HCT116 (cell line): ENCODE data around the gene TTC23. TPM values are rescaled to one million over a fixed set of nuclear protein-coding genes. Genes with fewer than 3 reads are reported as not detected.

ENCODE experiments used
- ATAC-seq: fragments of 200-7000 bp; cut with Tn5 transposase; 2 replicates; pipeline ENCODE4 v1.9.1; 2020; ENCODE audit warnings: mild to moderate bottlenecking, moderate library complexity
- BruUV-seq: library from RNA; stranded (reverse); fragments of 400-500 nt; replicated peaks from 2 replicates; lab custom pipeline; 2021; lab: Mats Ljungman, UMichigan
- CTCF ChIA-PET: fragments of 300-600 bp; sonication (Branson Sonifier 250); formaldehyde crosslinking; loops from one replicate; lab custom pipeline; 2021; ENCODE audit warnings: antibody characterized with exemption; lab: Charles Lee
- POLR2A ChIA-PET: fragments of 300-600, 350-600 bp; sonication (Branson Sonifier 250); formaldehyde crosslinking; loops from one replicate; lab custom pipeline; 2021; ENCODE audit warnings: antibody characterized with exemption; lab: Charles Lee
- RAD21 ChIA-PET, 2 experiments: fragments of 300-600 bp; sonication (Branson Sonifier 250); formaldehyde crosslinking; loops; one replicate each; lab custom pipeline; 2023; ENCODE audit warnings: low total read pairs in 2 of 2; ENCODE audit not compliant: uncharacterized antibody in 2 of 2, unreplicated experiment in 2 of 2, low non-redundant PET in 1 of 2; lab: Charles Lee
- DNase-seq: peaks from one replicate; pipeline ENCODE4 v3.0.0-alpha.2; 2010; ENCODE audit warnings: low read depth, low spot score
- H2AFZ ChIP-seq: fragments of 200-600 bp; shearing (Covaris generic), sonication (generic); 2 replicates; pipeline ENCODE4 v1.6.1; 2017; ENCODE audit warnings: low read depth, mixed run types, mixed read lengths, antibody characterized with exemption, low read length; ENCODE audit not compliant: poor library complexity, severe bottlenecking
- H3K27ac ChIP-seq: 2 replicates; pipeline ENCODE4 v1.5.1; 2012; ENCODE audit warnings: low read depth, low read length
- H3K27me3 ChIP-seq: fragments of 200-600 bp; sonication (generic); 2 replicates; pipeline ENCODE4 v1.6.1; 2016; ENCODE audit warnings: mixed run types, low read length, mixed read lengths; ENCODE audit not compliant: insufficient read depth
- H3K36me3 ChIP-seq, 2 experiments: fragments of 200-500 bp in 1 of 2; fragments of 200-600 bp in 1 of 2; sonication (Bioruptor generic) in 1 of 2; sonication (generic) in 1 of 2; 2 replicates each; pipeline versions ENCODE4 v1.5.1 to v1.6.1; 2014 to 2016; ENCODE audit warnings: low read length in 2 of 2, inconsistent platforms in 1 of 2, mixed read lengths in 1 of 2, mixed run types in 1 of 2; ENCODE audit not compliant: insufficient read depth in 2 of 2, control insufficient read depth in 1 of 2
- H3K4me1 ChIP-seq, 2 experiments: fragments of 200-600 bp in 1 of 2; sonication (generic) in 1 of 2; 2 replicates each; pipeline versions ENCODE4 v1.5.1 to v1.6.1; 2012 to 2017; ENCODE audit warnings: low read length in 2 of 2, inconsistent platforms in 1 of 2, mild to moderate bottlenecking in 1 of 2, mixed read lengths in 1 of 2, mixed run types in 1 of 2, moderate library complexity in 1 of 2; ENCODE audit not compliant: insufficient read depth in 2 of 2, control insufficient read depth in 1 of 2
- H3K4me2 ChIP-seq: fragments of 200-600 bp; sonication (generic); 2 replicates; pipeline ENCODE4 v1.6.1; 2017; ENCODE audit warnings: mixed run types, low read length, mixed read lengths
- H3K4me3 ChIP-seq, 2 experiments: fragments of 200-600 bp in 1 of 2; sonication (generic) in 1 of 2; replicated peaks in 1 of 2; 2 replicates each; pipeline ENCODE4 v1.5.1; 2011 to 2016; ENCODE audit warnings: low read length in 2 of 2, control low read depth in 1 of 2, low read depth in 1 of 2, mild to moderate bottlenecking in 1 of 2, mixed read lengths in 1 of 2, mixed run types in 1 of 2
- H3K79me2 ChIP-seq: fragments of 200-600 bp; sonication (generic); 2 replicates; pipeline ENCODE4 v1.6.1; 2017; ENCODE audit warnings: mild to moderate bottlenecking, mixed run types, low read length, moderate library complexity, mixed read lengths; ENCODE audit not compliant: insufficient read depth
- H3K9ac ChIP-seq: fragments of 200-600 bp; sonication (generic); 2 replicates; pipeline ENCODE4 v1.6.1; 2016; ENCODE audit warnings: low read length, mixed read lengths
- H3K9me2 ChIP-seq: fragments of 200-600 bp; sonication (generic), shearing (Covaris generic); 2 replicates; pipeline ENCODE4 v1.6.1; 2017; ENCODE audit warnings: mixed run types, mild to moderate bottlenecking, moderate library complexity; ENCODE audit not compliant: insufficient read depth
- H3K9me3 ChIP-seq, 2 experiments: fragments of 200-500 bp in 1 of 2; fragments of 200-600 bp in 1 of 2; sonication (Bioruptor generic) in 1 of 2; sonication (generic) in 1 of 2; 2 replicates each; pipeline ENCODE4 v1.6.1; 2014 to 2017; ENCODE audit warnings: low read length in 2 of 2, mixed read lengths in 2 of 2, inconsistent platforms in 1 of 2, low read depth in 1 of 2, mild to moderate bottlenecking in 1 of 2, mixed run types in 1 of 2, moderate library complexity in 1 of 2; ENCODE audit not compliant: control insufficient read depth in 1 of 2, insufficient read depth in 1 of 2
- H4K20me1 ChIP-seq: fragments of 200-600 bp; sonication (generic), shearing (Covaris generic); 2 replicates; pipeline ENCODE4 v1.6.1; 2017; ENCODE audit warnings: mixed run types, mild to moderate bottlenecking, moderate library complexity; ENCODE audit not compliant: insufficient read depth
- CTCF ChIP-seq, 3 experiments: fragments of 200-600 bp in 1 of 3; sonication (generic) in 1 of 3; IDR thresholded peaks in 2 of 3; conservative IDR thresholded peaks in 1 of 3; 2 replicates each; pipeline ENCODE4 v1.5.1; 2012 to 2017; ENCODE audit warnings: low read depth in 2 of 3, low read length in 2 of 3, antibody characterized with exemption in 1 of 3, borderline replicate concordance in 1 of 3, control low read depth in 1 of 3, mild to moderate bottlenecking in 1 of 3, mixed read lengths in 1 of 3, mixed run types in 1 of 3, moderate library complexity in 1 of 3; ENCODE audit not compliant: insufficient read depth in 1 of 3
- EGR1 ChIP-seq: IDR thresholded peaks from 2 replicates; pipeline ENCODE4 v1.6.1; 2012; ENCODE audit warnings: low read depth
- TCF7L2 ChIP-seq: IDR thresholded peaks from 2 replicates; pipeline ENCODE4 v1.7.0; 2011; ENCODE audit warnings: borderline replicate concordance, inconsistent platforms; ENCODE audit not compliant: insufficient read depth, insufficient read length; ENCODE audit errors: extremely low read depth
- ZBTB33 ChIP-seq: IDR thresholded peaks from 2 replicates; pipeline ENCODE4 v1.6.1; 2011; ENCODE audit warnings: mild to moderate bottlenecking, low read length, moderate library complexity; ENCODE audit not compliant: insufficient replicate concordance; ENCODE audit errors: extremely low read depth
- intact Hi-C: fragments of 100-400 bp; cut with micrococcal nuclease; formaldehyde crosslinking; loops from 2 replicates; pipeline ENCODE4 v1.10.0; 2022
- total RNA-seq: library from RNA; stranded (reverse); gene quantifications from one replicate; pipeline ENCODE4 v1.2.1, GENCODE V29; 2021; ENCODE audit not compliant: unreplicated experiment

Gene TTC23
- total RNA-seq, 1 experiment from 2014 or later = 10.2 TPM

- TF ChIP-seq ZBTB33 = no peak
Observed at GRCh38 chr15:99130314-99130713, 119.1 kb downstream of the TTC23 start (continued).

- TF ChIP-seq EGR1 (no peak), TCF7L2 (no peak), CTCF (IDR thresholded peaks at IDR 0.05 in 2 of 3, conservative IDR thresholded peaks at IDR 0.05 in 1 of 3; ENCODE audit: borderline replicate concordance in 1 of 3, insufficient read depth in 1 of 3, low read depth in 2 of 3, low read length in 2 of 3) (no peak)
- ATAC-seq (no peak), DNase-seq (no peak)
- Histone ChIP-seq H3K4me2 (no peak overlapping the region), H4K20me1 (no peaks in the 10 kb centered on the region), H3K4me3 (no peak overlapping the region), H3K79me2 (no peaks in the 10 kb centered on the region), H3K27ac (no peak overlapping the region), H3K9ac (no peak overlapping the region), H2AFZ (no peak overlapping the region), H3K36me3 (no peaks in the 10 kb centered on the region), H3K27me3 (no peaks in the 10 kb centered on the region), H3K4me1 (peaks cover 13 to 23% of the 10 kb centered on the region in 2 experiments), H3K9me2 (no peaks in the 10 kb centered on the region), H3K9me3 (no peaks in the 10 kb centered on the region)
- no TSS peak for BruUV-seq
- ChIA-PET RAD21 (no interaction called here), CTCF (no interaction called here), POLR2A (no interaction called here)
- intact Hi-C loops = no loop called here
Observed at GRCh38 chr15:99129644-99130043, 119.7 kb downstream of the TTC23 start.
